A549 (cell line): ENCODE data around the gene ITGB8.

Experiments used
- CHD2 ChIP-seq: fragments of 150-350 bp; IDR thresholded peaks from 2 replicates; pipeline ENCODE4 v1.6.1; 2014; ENCODE audit warnings: low read length; ENCODE audit not compliant: partially characterized antibody
- POLR2A ChIP-seq: IDR thresholded peaks from 2 replicates; pipeline ENCODE4 v1.6.1; 2012; ENCODE audit warnings: mild to moderate bottlenecking, low read length
- TF ChIP-seq, protein P1 (sequence below): fragments of >200 bp; sonication (Bioruptor Twin); formaldehyde crosslinking; IDR thresholded peaks from 3 replicates; pipeline ENCODE4 v1.5.1; 2016
- TF ChIP-seq, protein P2 (sequence below): fragments of 450-650 bp; IDR thresholded peaks from 2 replicates; pipeline ENCODE4 v1.6.1; 2014; ENCODE audit warnings: antibody characterized with exemption
- TF ChIP-seq, protein P3 (sequence below): IDR thresholded peaks from 2 replicates; pipeline ENCODE4 v1.6.1; 2012

GRCh38 chr7:20358106-20358505, 27.4 kb downstream of the ITGB8 start:
- TF ChIP-seq CHD2, result no peak
- TF ChIP-seq POLR2A, result no peak
- TF ChIP-seq, protein P1, sequence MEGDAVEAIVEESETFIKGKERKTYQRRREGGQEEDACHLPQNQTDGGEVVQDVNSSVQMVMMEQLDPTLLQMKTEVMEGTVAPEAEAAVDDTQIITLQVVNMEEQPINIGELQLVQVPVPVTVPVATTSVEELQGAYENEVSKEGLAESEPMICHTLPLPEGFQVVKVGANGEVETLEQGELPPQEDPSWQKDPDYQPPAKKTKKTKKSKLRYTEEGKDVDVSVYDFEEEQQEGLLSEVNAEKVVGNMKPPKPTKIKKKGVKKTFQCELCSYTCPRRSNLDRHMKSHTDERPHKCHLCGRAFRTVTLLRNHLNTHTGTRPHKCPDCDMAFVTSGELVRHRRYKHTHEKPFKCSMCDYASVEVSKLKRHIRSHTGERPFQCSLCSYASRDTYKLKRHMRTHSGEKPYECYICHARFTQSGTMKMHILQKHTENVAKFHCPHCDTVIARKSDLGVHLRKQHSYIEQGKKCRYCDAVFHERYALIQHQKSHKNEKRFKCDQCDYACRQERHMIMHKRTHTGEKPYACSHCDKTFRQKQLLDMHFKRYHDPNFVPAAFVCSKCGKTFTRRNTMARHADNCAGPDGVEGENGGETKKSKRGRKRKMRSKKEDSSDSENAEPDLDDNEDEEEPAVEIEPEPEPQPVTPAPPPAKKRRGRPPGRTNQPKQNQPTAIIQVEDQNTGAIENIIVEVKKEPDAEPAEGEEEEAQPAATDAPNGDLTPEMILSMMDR, result no peak
- TF ChIP-seq, protein P2, sequence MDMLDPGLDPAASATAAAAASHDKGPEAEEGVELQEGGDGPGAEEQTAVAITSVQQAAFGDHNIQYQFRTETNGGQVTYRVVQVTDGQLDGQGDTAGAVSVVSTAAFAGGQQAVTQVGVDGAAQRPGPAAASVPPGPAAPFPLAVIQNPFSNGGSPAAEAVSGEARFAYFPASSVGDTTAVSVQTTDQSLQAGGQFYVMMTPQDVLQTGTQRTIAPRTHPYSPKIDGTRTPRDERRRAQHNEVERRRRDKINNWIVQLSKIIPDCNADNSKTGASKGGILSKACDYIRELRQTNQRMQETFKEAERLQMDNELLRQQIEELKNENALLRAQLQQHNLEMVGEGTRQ, result no peak
- TF ChIP-seq, protein P3, sequence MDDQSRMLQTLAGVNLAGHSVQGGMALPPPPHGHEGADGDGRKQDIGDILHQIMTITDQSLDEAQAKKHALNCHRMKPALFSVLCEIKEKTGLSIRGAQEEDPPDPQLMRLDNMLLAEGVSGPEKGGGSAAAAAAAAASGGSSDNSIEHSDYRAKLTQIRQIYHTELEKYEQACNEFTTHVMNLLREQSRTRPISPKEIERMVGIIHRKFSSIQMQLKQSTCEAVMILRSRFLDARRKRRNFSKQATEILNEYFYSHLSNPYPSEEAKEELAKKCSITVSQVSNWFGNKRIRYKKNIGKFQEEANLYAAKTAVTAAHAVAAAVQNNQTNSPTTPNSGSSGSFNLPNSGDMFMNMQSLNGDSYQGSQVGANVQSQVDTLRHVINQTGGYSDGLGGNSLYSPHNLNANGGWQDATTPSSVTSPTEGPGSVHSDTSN, result no peak
